ENCODE data around the gene SYNDIG1. TPM values are rescaled to one million over a fixed set of nuclear protein-coding genes. Genes with fewer than 3 reads are reported as not detected.
A peak's percentile ranks its signal among the peaks of the same experiment; 100 is the strongest.

The SYNDIG1 gene
- polyA plus RNA-seq, 1 experiment, result 1.7 TPM

- CTCF ChIA-PET, result interaction anchor here (1.0 to 1.1 kb wide), 2 partner anchors 10 to 131 kb away, joined by 3 to 4 read pairs; no protein-coding TSS in a partner anchor
- no peak for TF ChIP-seq CTCF (IDR thresholded peaks at IDR 0.05; ENCODE audit: insufficient read depth, low read depth, low read length)
- POLR2A ChIA-PET, result interaction anchor here (0.6 kb wide), 1 partner anchor 15 kb away, joined by 3 read pairs; no protein-coding TSS in a partner anchor
- Histone ChIP-seq H3K27me3 (ENCODE audit: control insufficient read depth, insufficient read depth, low read length) (no peaks in the 10 kb centered on the region), H3K4me3 (ENCODE audit: low read depth, low read length) (no peak overlapping the region), H3K36me3 (ENCODE audit: control insufficient read depth, insufficient read depth, low read length) (no peaks in the 10 kb centered on the region)
- DNase-seq (ENCODE audit: low read depth), result peak; percentile 67
These were observed 180.5 kb downstream of the SYNDIG1 start for GRCh38 chr20:24649787-24650490.

- Histone ChIP-seq H3K4me3 (ENCODE audit: low read depth, low read length) (no peak overlapping the region), H3K36me3 (ENCODE audit: control insufficient read depth, insufficient read depth, low read length) (no peaks in the 10 kb centered on the region), H3K27me3 (ENCODE audit: control insufficient read depth, insufficient read depth, low read length) (no peaks in the 10 kb centered on the region)
- ChIA-PET POLR2A (interaction anchor here (0.6 kb wide), 1 partner anchor 11 kb away, joined by 3 read pairs; no protein-coding TSS in a partner anchor), CTCF (interaction anchor here (1.1 to 1.5 kb wide), 3 partner anchors 26 to 130 kb away, joined by 3 read pairs; no protein-coding TSS in a partner anchor)
- TF ChIP-seq CTCF (IDR thresholded peaks at IDR 0.05; ENCODE audit: insufficient read depth, low read depth, low read length), result no peak
- DNase-seq (ENCODE audit: low read depth), result peak; percentile 94
These were observed 181.9 kb downstream of the SYNDIG1 start for GRCh38 chr20:24651171-24651975.

GRCh38 chr20:24651976-24652345 lies 182.5 kb downstream of the SYNDIG1 start:
- TF ChIP-seq CTCF (IDR thresholded peaks at IDR 0.05; ENCODE audit: insufficient read depth, low read depth, low read length), result no peak
- Histone ChIP-seq H3K4me3 (ENCODE audit: low read depth, low read length) (no peak overlapping the region), H3K36me3 (ENCODE audit: control insufficient read depth, insufficient read depth, low read length) (no peaks in the 10 kb centered on the region), H3K27me3 (ENCODE audit: control insufficient read depth, insufficient read depth, low read length) (no peaks in the 10 kb centered on the region)
- ChIA-PET POLR2A (no interaction called here), CTCF (interaction anchor here (1.1 to 1.5 kb wide), 2 partner anchors 25 to 42 kb away, joined by 3 read pairs; no protein-coding TSS in a partner anchor)
- DNase-seq (ENCODE audit: low read depth), result no peak

GRCh38 chr20:24653306-24653705 lies 183.9 kb downstream of the SYNDIG1 start:
- POLR2A ChIA-PET, result no interaction called here
- H3K36me3 ChIP-seq (ENCODE audit: control insufficient read depth, insufficient read depth, low read length), result no peaks in the 10 kb centered on the region
- H3K27me3 ChIP-seq (ENCODE audit: control insufficient read depth, insufficient read depth, low read length), result no peaks in the 10 kb centered on the region
- no peak for TF ChIP-seq CTCF (IDR thresholded peaks at IDR 0.05; ENCODE audit: insufficient read depth, low read depth, low read length)
- H3K4me3 ChIP-seq (ENCODE audit: low read depth, low read length), result no peak overlapping the region
- CTCF ChIA-PET, result no interaction called here
- DNase-seq (ENCODE audit: low read depth), result no peak

- no peaks in the 10 kb centered on the region for H3K36me3 ChIP-seq (ENCODE audit: control insufficient read depth, insufficient read depth, low read length)
- H3K27me3 ChIP-seq (ENCODE audit: control insufficient read depth, insufficient read depth, low read length), result no peaks in the 10 kb centered on the region
- ChIA-PET CTCF (no interaction called here), POLR2A (no interaction called here)
- no peak for DNase-seq (ENCODE audit: low read depth)
- TF ChIP-seq CTCF (IDR thresholded peaks at IDR 0.05; ENCODE audit: insufficient read depth, low read depth, low read length), result no peak
- H3K4me3 ChIP-seq (ENCODE audit: low read depth, low read length), result no peak overlapping the region
These were observed 185.0 kb downstream of the SYNDIG1 start for GRCh38 chr20:24654425-24654824.

Data from BJ (cell line).